Measurements from ENCODE around the gene INS. TPM values are rescaled to one million over a fixed set of nuclear protein-coding genes. Genes with fewer than 3 reads are reported as not detected.

Gene INS
- total and polyA plus RNA-seq, 2 of the 13 experiments (the other 11 are each of a cell fraction or from before 2014, with no cell fraction given): not detected

- TF ChIP-seq POGZ (CRISPR knock-in tag; IDR thresholded peaks at IDR 0.05) (peak; percentile 37; the same call in 1 of the 2 replicates), NRL (CRISPR knock-in tag; IDR thresholded peaks at IDR 0.05; ENCODE audit: borderline replicate concordance) (no peak), CCAR2 (optimal IDR thresholded peaks at IDR 0.05; ENCODE audit: low read depth, low read length) (no peak), KDM2A (CRISPR knock-in tag; IDR thresholded peaks at IDR 0.05; ENCODE audit: borderline replicate concordance, low read depth) (peak; percentile 42; the same call in 1 of the 2 replicates), NFATC3 (CRISPR knock-in tag; IDR thresholded peaks at IDR 0.05) (no peak), SALL1 (CRISPR knock-in tag; IDR thresholded peaks at IDR 0.05) (no peak), ZSCAN25 (CRISPR knock-in tag; IDR thresholded peaks at IDR 0.05) (peak; percentile 6; the same call in 1 of the 2 replicates), HNRNPLL (IDR thresholded peaks at IDR 0.05; ENCODE audit: low read depth, low read length, poor library complexity, severe bottlenecking) (peak; percentile 5), ASH2L (IDR thresholded peaks at IDR 0.05; ENCODE audit: insufficient read length, low read depth, low read length) (no peak), ZNF572 (CRISPR knock-in tag; IDR thresholded peaks at IDR 0.05) (no peak), MED8 (CRISPR knock-in tag; IDR thresholded peaks at IDR 0.05; ENCODE audit: insufficient replicate concordance) (peak; percentile 62), NFRKB (IDR thresholded peaks at IDR 0.05) (no peak), ZNF280D (CRISPR knock-in tag; IDR thresholded peaks at IDR 0.05) (no peak), EED (CRISPR knock-in tag; IDR thresholded peaks at IDR 0.05) (no peak), ZNF335 (CRISPR knock-in tag; IDR thresholded peaks at IDR 0.05) (no peak), ZMYM2 (CRISPR knock-in tag; IDR thresholded peaks at IDR 0.05) (no peak)
- TF ChIP-seq, protein P1, sequence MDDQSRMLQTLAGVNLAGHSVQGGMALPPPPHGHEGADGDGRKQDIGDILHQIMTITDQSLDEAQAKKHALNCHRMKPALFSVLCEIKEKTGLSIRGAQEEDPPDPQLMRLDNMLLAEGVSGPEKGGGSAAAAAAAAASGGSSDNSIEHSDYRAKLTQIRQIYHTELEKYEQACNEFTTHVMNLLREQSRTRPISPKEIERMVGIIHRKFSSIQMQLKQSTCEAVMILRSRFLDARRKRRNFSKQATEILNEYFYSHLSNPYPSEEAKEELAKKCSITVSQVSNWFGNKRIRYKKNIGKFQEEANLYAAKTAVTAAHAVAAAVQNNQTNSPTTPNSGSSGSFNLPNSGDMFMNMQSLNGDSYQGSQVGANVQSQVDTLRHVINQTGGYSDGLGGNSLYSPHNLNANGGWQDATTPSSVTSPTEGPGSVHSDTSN (CRISPR knock-in tag; IDR thresholded peaks at IDR 0.05; ENCODE audit: borderline replicate concordance): no peak
- TF ChIP-seq, protein P2, sequence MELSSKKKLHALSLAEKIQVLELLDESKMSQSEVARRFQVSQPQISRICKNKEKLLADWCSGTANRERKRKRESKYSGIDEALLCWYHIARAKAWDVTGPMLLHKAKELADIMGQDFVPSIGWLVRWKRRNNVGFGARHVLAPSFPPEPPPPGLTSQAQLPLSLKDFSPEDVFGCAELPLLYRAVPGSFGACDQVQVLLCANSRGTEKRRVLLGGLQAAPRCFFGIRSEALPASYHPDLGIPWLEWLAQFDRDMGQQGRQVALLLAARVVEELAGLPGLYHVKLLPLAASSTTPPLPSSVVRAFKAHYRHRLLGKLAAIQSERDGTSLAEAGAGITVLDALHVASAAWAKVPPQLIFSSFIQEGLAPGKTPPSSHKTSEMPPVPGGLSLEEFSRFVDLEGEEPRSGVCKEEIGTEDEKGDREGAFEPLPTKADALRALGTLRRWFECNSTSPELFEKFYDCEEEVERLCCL (CRISPR knock-in tag; IDR thresholded peaks at IDR 0.05; ENCODE audit: borderline replicate concordance): no peak
- TF ChIP-seq, protein P3, sequence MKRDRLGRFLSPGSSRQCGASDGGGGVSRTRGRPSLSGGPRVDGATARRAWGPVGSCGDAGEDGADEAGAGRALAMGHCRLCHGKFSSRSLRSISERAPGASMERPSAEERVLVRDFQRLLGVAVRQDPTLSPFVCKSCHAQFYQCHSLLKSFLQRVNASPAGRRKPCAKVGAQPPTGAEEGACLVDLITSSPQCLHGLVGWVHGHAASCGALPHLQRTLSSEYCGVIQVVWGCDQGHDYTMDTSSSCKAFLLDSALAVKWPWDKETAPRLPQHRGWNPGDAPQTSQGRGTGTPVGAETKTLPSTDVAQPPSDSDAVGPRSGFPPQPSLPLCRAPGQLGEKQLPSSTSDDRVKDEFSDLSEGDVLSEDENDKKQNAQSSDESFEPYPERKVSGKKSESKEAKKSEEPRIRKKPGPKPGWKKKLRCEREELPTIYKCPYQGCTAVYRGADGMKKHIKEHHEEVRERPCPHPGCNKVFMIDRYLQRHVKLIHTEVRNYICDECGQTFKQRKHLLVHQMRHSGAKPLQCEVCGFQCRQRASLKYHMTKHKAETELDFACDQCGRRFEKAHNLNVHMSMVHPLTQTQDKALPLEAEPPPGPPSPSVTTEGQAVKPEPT (CRISPR knock-in tag; IDR thresholded peaks at IDR 0.05; ENCODE audit: low read depth): no peak
Observed at GRCh38 chr11:2203440-2204259, 42.6 kb upstream of the INS start (continued).

Measured in HepG2 (cell line).